IMR-90 (cell line): ENCODE measurements around the gene CEP41.

Experiments used
- BHLHE40 ChIP-seq: fragments of 150-350 bp; IDR thresholded peaks from 2 replicates; pipeline ENCODE4 v1.6.1; 2016; ENCODE audit warnings: mild to moderate bottlenecking, low read depth, low read length
- CTCF ChIP-seq: conservative IDR thresholded peaks from 2 replicates; pipeline ENCODE4 v1.5.1; 2012; ENCODE audit warnings: mild to moderate bottlenecking, low read depth, low read length, improper control_type of control experiment
- FOS ChIP-seq: fragments of 150-350 bp; IDR thresholded peaks from 2 replicates; pipeline ENCODE4 v1.6.1; 2016; ENCODE audit warnings: low read depth, low read length
- POLR2A ChIP-seq: IDR thresholded peaks from 2 replicates; pipeline ENCODE4 v1.6.1; 2012; ENCODE audit warnings: mild to moderate bottlenecking, low read depth, low read length
- RFX5 ChIP-seq: IDR thresholded peaks from 2 replicates; pipeline ENCODE4 v1.8.0; 2012; ENCODE audit warnings: low read depth, mild to moderate bottlenecking, low read length, moderate library complexity
- TF ChIP-seq, protein P1 (sequence below): fragments of 150-350 bp; IDR thresholded peaks from 2 replicates; pipeline ENCODE4 v1.6.1; 2017; ENCODE audit warnings: mild to moderate bottlenecking, antibody characterized with exemption, low read length, low read depth

DNA sequence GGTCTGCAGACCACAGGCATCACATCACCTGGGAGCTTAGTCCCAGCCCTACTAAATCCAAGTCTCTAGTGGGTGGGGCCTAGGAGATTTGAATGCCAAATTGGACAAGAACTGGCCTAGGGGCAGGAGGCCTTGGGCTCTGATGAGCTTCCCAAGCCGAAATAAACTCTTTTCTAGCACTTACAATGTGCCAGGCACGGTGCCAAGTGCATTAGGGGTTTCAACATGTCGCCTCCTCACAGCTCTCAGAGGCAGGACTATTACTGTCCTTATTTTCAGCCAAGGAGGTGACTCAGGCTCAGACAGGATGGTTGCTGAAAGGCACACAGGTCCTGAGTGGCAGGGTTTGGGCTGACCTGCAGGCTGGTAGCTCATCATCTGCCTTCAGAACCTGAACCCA is 69.8 kb downstream of the CEP41 start:
- TF ChIP-seq BHLHE40 (no peak), CTCF (no peak), FOS (no peak), POLR2A (no peak), RFX5 (no peak)
- TF ChIP-seq, protein P1, sequence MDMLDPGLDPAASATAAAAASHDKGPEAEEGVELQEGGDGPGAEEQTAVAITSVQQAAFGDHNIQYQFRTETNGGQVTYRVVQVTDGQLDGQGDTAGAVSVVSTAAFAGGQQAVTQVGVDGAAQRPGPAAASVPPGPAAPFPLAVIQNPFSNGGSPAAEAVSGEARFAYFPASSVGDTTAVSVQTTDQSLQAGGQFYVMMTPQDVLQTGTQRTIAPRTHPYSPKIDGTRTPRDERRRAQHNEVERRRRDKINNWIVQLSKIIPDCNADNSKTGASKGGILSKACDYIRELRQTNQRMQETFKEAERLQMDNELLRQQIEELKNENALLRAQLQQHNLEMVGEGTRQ, result no peak
